ENCODE data around the gene CLINT1. TPM values are rescaled to one million over a fixed set of nuclear protein-coding genes. Genes with fewer than 3 reads are reported as not detected.

Gene CLINT1
- total RNA-seq, 4 donors from 2014 or later, result 48.3 to 84.6 (median 61.7) TPM

DNA sequence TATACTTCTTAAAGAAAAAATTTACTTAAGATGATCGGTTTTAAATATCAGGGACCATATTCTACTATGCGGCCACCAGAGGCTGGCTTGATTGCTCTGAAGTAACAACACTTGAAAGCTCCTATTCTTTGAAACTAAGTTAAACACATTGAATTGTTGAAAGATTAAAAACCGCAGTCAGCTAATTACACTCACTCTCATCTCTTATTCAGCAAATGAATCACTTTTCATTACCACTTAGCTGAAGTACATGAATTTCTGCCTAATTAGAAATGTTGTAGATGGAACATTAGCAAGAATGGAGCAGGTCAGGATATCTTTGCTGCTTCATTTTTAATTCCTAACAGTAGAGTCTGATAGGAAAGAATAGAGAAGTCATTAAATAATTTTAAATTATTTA lies 73.1 kb downstream of the CLINT1 start:
- DNase-seq (ENCODE audit: low spot score in 2 of 2), result no peak
- 85 to 91% methylated on average over 3 of the region's 3 CpGs for WGBS, 2 donors
- Histone ChIP-seq H3K4me1 (no peaks in the 10 kb centered on the region), H3K27ac (no peak overlapping the region), H3K27me3 (no peaks in the 10 kb centered on the region), H3K4me3 (no peak overlapping the region), H3K9me3 (no peaks in the 10 kb centered on the region), H3K36me3 (peaks cover 0 to 49% (median 0%) of the 10 kb centered on the region in 3 donors)
- TF ChIP-seq POLR2A (IDR thresholded peaks at IDR 0.05) (no peak), EP300 (IDR thresholded peaks at IDR 0.05) (no peak)
- TF ChIP-seq, protein P1, sequence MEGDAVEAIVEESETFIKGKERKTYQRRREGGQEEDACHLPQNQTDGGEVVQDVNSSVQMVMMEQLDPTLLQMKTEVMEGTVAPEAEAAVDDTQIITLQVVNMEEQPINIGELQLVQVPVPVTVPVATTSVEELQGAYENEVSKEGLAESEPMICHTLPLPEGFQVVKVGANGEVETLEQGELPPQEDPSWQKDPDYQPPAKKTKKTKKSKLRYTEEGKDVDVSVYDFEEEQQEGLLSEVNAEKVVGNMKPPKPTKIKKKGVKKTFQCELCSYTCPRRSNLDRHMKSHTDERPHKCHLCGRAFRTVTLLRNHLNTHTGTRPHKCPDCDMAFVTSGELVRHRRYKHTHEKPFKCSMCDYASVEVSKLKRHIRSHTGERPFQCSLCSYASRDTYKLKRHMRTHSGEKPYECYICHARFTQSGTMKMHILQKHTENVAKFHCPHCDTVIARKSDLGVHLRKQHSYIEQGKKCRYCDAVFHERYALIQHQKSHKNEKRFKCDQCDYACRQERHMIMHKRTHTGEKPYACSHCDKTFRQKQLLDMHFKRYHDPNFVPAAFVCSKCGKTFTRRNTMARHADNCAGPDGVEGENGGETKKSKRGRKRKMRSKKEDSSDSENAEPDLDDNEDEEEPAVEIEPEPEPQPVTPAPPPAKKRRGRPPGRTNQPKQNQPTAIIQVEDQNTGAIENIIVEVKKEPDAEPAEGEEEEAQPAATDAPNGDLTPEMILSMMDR (IDR thresholded peaks at IDR 0.05), result no peak

DNA sequence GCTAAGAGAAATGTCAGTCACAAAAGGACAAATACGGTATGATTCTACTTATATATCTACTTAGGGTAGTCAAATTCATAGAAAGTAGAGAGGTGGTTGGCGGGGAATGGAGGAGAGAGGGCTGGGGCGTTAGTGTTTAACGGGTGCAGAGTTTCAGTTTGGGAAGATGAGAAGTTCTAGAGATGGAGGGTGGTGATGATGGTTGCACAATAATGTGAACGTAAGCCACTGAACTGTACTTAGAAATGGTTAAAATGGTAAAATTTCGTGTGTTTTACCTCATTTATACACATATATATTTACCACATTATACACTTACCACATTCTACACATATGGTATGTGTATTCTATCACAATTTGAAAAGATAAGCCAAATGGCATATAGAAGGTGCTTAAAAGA lies 79.7 kb downstream of the CLINT1 start:
- WGBS, 2 donors, result 86 to 88% methylated on average over 6 of the region's 6 CpGs
- H3K4me1 ChIP-seq, result no peaks in the 10 kb centered on the region
- H3K27me3 ChIP-seq, result no peaks in the 10 kb centered on the region
- no peak overlapping the region for H3K27ac ChIP-seq
- no peak overlapping the region for H3K4me3 ChIP-seq
- TF ChIP-seq POLR2A (IDR thresholded peaks at IDR 0.05) (no peak), EP300 (IDR thresholded peaks at IDR 0.05) (no peak)
- H3K36me3 ChIP-seq, result peaks cover 0 to 6% (median 0%) of the 10 kb centered on the region in 3 donors
- DNase-seq (ENCODE audit: low spot score in 2 of 2), result no peak
- no peaks in the 10 kb centered on the region for H3K9me3 ChIP-seq

DNA sequence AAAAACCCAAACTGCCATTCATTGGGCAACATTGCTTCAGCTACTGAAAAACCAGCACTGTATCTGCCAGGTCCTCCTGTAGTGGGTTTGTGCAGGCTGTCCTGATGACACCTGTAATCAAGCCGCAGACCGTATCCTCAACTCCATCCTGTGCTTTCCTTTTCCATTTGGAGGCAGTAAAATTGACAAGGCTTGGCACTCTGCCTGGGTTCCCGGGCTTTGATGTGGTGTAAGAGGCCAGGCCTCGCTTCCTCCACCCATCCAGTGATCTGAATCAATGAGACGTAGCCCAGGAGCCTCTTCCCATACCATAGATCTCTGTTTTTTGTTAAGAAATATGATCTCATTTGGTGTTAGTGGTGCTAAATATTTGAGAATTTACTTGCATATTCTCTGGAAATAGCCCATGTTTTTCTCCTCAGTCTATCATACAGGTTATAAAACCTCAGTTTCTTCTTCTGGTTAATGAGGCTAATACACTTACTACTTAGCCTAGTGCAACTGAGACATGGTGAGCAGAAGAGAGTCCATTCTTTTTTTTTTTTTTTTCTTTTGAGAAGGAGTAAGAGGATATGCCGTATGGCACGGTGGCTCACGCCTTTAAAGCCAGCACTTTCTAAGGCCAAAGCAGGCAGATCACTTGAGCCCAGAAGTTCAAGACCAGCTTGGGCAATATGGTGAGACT lies 80.7 kb downstream of the CLINT1 start:
- DNase-seq (ENCODE audit: low spot score in 2 of 2), result no peak
- Histone ChIP-seq H3K4me1 (no peaks in the 10 kb centered on the region), H3K27me3 (no peaks in the 10 kb centered on the region), H3K27ac (no peak overlapping the region), H3K9me3 (no peaks in the 10 kb centered on the region), H3K4me3 (no peak overlapping the region), H3K36me3 (no peaks in the 10 kb centered on the region)
- 60 to 65% methylated on average over 8 of the region's 8 CpGs for WGBS, 2 donors
- no peak for TF ChIP-seq POLR2A (IDR thresholded peaks at IDR 0.05)
- TF ChIP-seq, protein P1 (IDR thresholded peaks at IDR 0.05), result no peak
- no peak for TF ChIP-seq EP300 (IDR thresholded peaks at IDR 0.05)

DNA sequence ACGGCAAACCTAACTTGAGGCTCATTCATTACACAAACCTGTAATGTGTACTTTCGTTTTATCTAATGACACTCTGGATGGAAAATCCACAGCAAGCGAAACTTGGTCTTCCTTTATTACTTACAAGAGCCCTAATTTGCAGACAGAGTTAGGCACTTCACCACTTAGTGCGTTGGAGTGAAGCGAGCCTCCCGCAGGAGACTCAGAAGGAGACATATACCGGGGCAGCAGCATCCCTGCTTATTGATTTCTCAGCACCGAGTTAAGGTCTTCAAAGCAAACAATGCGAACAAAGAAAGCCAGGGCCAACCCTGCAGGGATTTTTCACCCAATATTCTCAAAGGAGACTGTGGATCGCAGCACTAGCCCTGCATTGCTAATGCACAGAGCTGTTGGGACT lies 86.8 kb downstream of the CLINT1 start:
- TF ChIP-seq POLR2A (IDR thresholded peaks at IDR 0.05), result no peak
- TF ChIP-seq EP300 (IDR thresholded peaks at IDR 0.05), result no peak
- TF ChIP-seq, protein P1 (IDR thresholded peaks at IDR 0.05), result no peak
- 82% methylated on average over 10 of the region's 10 CpGs for WGBS, 2 donors
- H3K4me3 ChIP-seq, result no peak overlapping the region
- no peaks in the 10 kb centered on the region for H3K27me3 ChIP-seq
- DNase-seq (ENCODE audit: low spot score in 2 of 2), result no peak
- peaks cover 0 to 6% (median 0%) of the 10 kb centered on the region in 4 donors for H3K9me3 ChIP-seq
- peaks cover 0 to 6% (median 0%) of the 10 kb centered on the region in 4 donors for H3K4me1 ChIP-seq
- H3K36me3 ChIP-seq, result no peaks in the 10 kb centered on the region
- H3K27ac ChIP-seq, result no peak overlapping the region

GRCh38 chr5:157770665-157771064 lies 88.3 kb downstream of the CLINT1 start:
- H3K27me3 ChIP-seq, result no peaks in the 10 kb centered on the region
- H3K4me1 ChIP-seq, result peaks cover 0 to 6% (median 0%) of the 10 kb centered on the region in 4 donors
- 94 to 99% methylated on average over 4 of the region's 4 CpGs for WGBS, 2 donors
- no peaks in the 10 kb centered on the region for H3K36me3 ChIP-seq
- DNase-seq (ENCODE audit: low spot score in 2 of 2), result no peak
- H3K27ac ChIP-seq, result no peak overlapping the region
- no peak overlapping the region for H3K4me3 ChIP-seq
- H3K9me3 ChIP-seq, result peaks cover 0 to 6% (median 0%) of the 10 kb centered on the region in 4 donors
- TF ChIP-seq, protein P1 (IDR thresholded peaks at IDR 0.05), result no peak
- TF ChIP-seq EP300 (IDR thresholded peaks at IDR 0.05) (no peak), POLR2A (IDR thresholded peaks at IDR 0.05) (no peak)

Measured in tibial nerve (tissue), 4 donors.